Neural cell (in vitro differentiated cells): ENCODE results near the gene SLC9A1. TPM values are rescaled to one million over a fixed set of nuclear protein-coding genes. Genes with fewer than 3 reads are reported as not detected.

Experiments used
- H2AFZ ChIP-seq: fragments of 200-600, 300-800 bp; sonication (generic), shearing (Covaris generic); 2 replicates; pipeline ENCODE4 v1.6.0; 2014; ENCODE audit warnings: low read depth, mild to moderate bottlenecking, antibody characterized with exemption, low read length, moderate library complexity
- H3F3A ChIP-seq: fragments of 200-600 bp; shearing (Covaris generic); 2 replicates; pipeline ENCODE4 v1.6.1; 2016; ENCODE audit warnings: mild to moderate bottlenecking, moderate library complexity, mixed read lengths, antibody characterized with exemption, low read length; ENCODE audit not compliant: insufficient read depth, poor library complexity, severe bottlenecking
- H3K27ac ChIP-seq: fragments of 200-600, 300-800 bp; sonication (generic), shearing (Covaris generic); 2 replicates; pipeline ENCODE4 v1.5.1; 2014; ENCODE audit warnings: mild to moderate bottlenecking, low read length, moderate library complexity
- H3K27me3 ChIP-seq: fragments of 300-800, 200-600 bp; sonication (generic), shearing (Covaris generic); 2 replicates; pipeline ENCODE4 v1.6.0; 2014; ENCODE audit warnings: mild to moderate bottlenecking, low read depth, low read length, moderate library complexity; ENCODE audit not compliant: insufficient read depth
- H3K36me3 ChIP-seq: fragments of 300-800, 200-600 bp; sonication (generic), shearing (Covaris generic); 2 replicates; pipeline ENCODE4 v1.5.1; 2014; ENCODE audit warnings: mild to moderate bottlenecking, antibody characterized with exemption, low read length, moderate library complexity; ENCODE audit not compliant: insufficient read depth
- H3K4me2 ChIP-seq: fragments of 300-800, 200-600 bp; sonication (generic), shearing (Covaris generic); 2 replicates; pipeline ENCODE4 v1.6.0; 2014; ENCODE audit warnings: mild to moderate bottlenecking, low read length
- H3K4me3 ChIP-seq: fragments of 300-800, 200-600 bp; sonication (generic), shearing (Covaris generic); 2 replicates; pipeline ENCODE4 v1.5.1; 2014; ENCODE audit warnings: mild to moderate bottlenecking, low read length, moderate library complexity
- H3K79me2 ChIP-seq: fragments of 200-600 bp; shearing (Covaris generic); replicated peaks from 2 replicates; pipeline ENCODE4 v1.6.0; 2014; ENCODE audit warnings: mild to moderate bottlenecking, low read length, moderate library complexity; ENCODE audit not compliant: insufficient read depth
- H3K9ac ChIP-seq: fragments of 300-800, 200-600 bp; sonication (generic), shearing (Covaris generic); 2 replicates; pipeline ENCODE4 v1.6.1; 2016; ENCODE audit warnings: mild to moderate bottlenecking, low read length, mixed read lengths
- H3K9me2 ChIP-seq: fragments of 200-600 bp; shearing (Covaris generic); 2 replicates; pipeline ENCODE4 v1.6.1; 2016; ENCODE audit warnings: mild to moderate bottlenecking, low read length, mixed read lengths; ENCODE audit not compliant: insufficient read depth
- H3K9me3 ChIP-seq: fragments of 200-600, 300-800 bp; sonication (generic), shearing (Covaris generic); 2 replicates; pipeline ENCODE4 v1.6.1; 2016; ENCODE audit warnings: mild to moderate bottlenecking, mixed run types, low read length, moderate library complexity, mixed read lengths
- H4K20me1 ChIP-seq: fragments of 200-600 bp; shearing (Covaris generic); 2 replicates; pipeline ENCODE4 v1.6.1; 2016; ENCODE audit warnings: mild to moderate bottlenecking, mixed run types; ENCODE audit not compliant: insufficient read depth
- CTCF ChIP-seq: fragments of 450-650 bp; IDR thresholded peaks from 2 replicates; pipeline ENCODE4 v1.5.1; 2014; ENCODE audit warnings: antibody characterized with exemption, mild to moderate bottlenecking, moderate library complexity; ENCODE audit not compliant: poor library complexity, severe bottlenecking
- EP300 ChIP-seq: fragments of 450-650 bp; conservative IDR thresholded peaks from 2 replicates; pipeline ENCODE4 v1.6.1; 2014; ENCODE audit warnings: antibody characterized with exemption, mild to moderate bottlenecking, moderate library complexity; ENCODE audit not compliant: poor library complexity, severe bottlenecking
- EZH2 ChIP-seq: fragments of 200-600, 300-800 bp; shearing (Covaris generic), sonication (generic); IDR thresholded peaks from 2 replicates; pipeline ENCODE4 v1.6.1; 2014; ENCODE audit warnings: antibody characterized with exemption, low read length, borderline replicate concordance, mild to moderate bottlenecking; ENCODE audit not compliant: insufficient read depth, poor library complexity, severe bottlenecking
- MXI1 ChIP-seq: fragments of 450-650 bp; conservative IDR thresholded peaks from 2 replicates; pipeline ENCODE4 v1.6.1; 2014; ENCODE audit warnings: antibody characterized with exemption, mild to moderate bottlenecking; ENCODE audit not compliant: poor library complexity, severe bottlenecking
- POLR2AphosphoS5 ChIP-seq: IDR thresholded peaks from 2 replicates; pipeline ENCODE4 v1.6.1; 2012
- RAD21 ChIP-seq: fragments of 450-650 bp; conservative IDR thresholded peaks from 2 replicates; pipeline ENCODE4 v1.6.1; 2014; ENCODE audit warnings: antibody characterized with exemption, mild to moderate bottlenecking, moderate library complexity
- REST ChIP-seq: IDR thresholded peaks from 2 replicates; pipeline ENCODE4 v1.6.1; 2012; ENCODE audit warnings: borderline replicate concordance
- SMC3 ChIP-seq: fragments of 450-650 bp; conservative IDR thresholded peaks from 2 replicates; pipeline ENCODE4 v1.6.1; 2014; ENCODE audit warnings: antibody characterized with exemption, mild to moderate bottlenecking, moderate library complexity; ENCODE audit not compliant: poor library complexity
- TAF1 ChIP-seq: IDR thresholded peaks from 2 replicates; pipeline ENCODE4 v1.6.1; 2012; ENCODE audit warnings: low read depth
- polyA plus RNA-seq: library from polyadenylated mRNA; depleted of rRNA; stranded (reverse); fragments of >200 nt; gene quantifications from 2 replicates; pipeline ENCODE4 v1.2.3, GENCODE V29; 2014

The SLC9A1 gene
- polyA plus RNA-seq, 1 donor from 2014 or later = 1.5 TPM

GRCh38 chr1:27147842-27148518 lies 6.9 kb downstream of the SLC9A1 start:
- no peaks in the 10 kb centered on the region for H3K27me3 ChIP-seq
- H3K27ac ChIP-seq = no peak overlapping the region
- TF ChIP-seq TAF1 (no peak), RAD21 (no peak), POLR2AphosphoS5 (no peak), CTCF (no peak), MXI1 (no peak), SMC3 (no peak), EZH2 (no peak), EP300 (no peak), REST (no peak)
- H3K36me3 ChIP-seq = no peaks in the 10 kb centered on the region
- no peaks in the 10 kb centered on the region for H4K20me1 ChIP-seq
- H3F3A ChIP-seq = no peaks in the 10 kb centered on the region
- no peak overlapping the region for H2AFZ ChIP-seq
- no peaks in the 10 kb centered on the region for H3K79me2 ChIP-seq
- H3K9ac ChIP-seq = no peak overlapping the region
- H3K9me2 ChIP-seq = no peaks in the 10 kb centered on the region
- no peak overlapping the region for H3K4me2 ChIP-seq
- no peaks in the 10 kb centered on the region for H3K9me3 ChIP-seq
- H3K4me3 ChIP-seq = no peak overlapping the region

- no peak overlapping the region for H3K4me2 ChIP-seq
- no peaks in the 10 kb centered on the region for H3K27me3 ChIP-seq
- no peak overlapping the region for H3K27ac ChIP-seq
- H3F3A ChIP-seq = no peaks in the 10 kb centered on the region
- no peaks in the 10 kb centered on the region for H3K36me3 ChIP-seq
- no peak overlapping the region for H3K4me3 ChIP-seq
- TF ChIP-seq POLR2AphosphoS5 (no peak), EP300 (no peak)
- H3K9me3 ChIP-seq = no peaks in the 10 kb centered on the region
- H3K79me2 ChIP-seq = no peaks in the 10 kb centered on the region
- no peaks in the 10 kb centered on the region for H3K9me2 ChIP-seq
- no peak overlapping the region for H2AFZ ChIP-seq
- H4K20me1 ChIP-seq = no peaks in the 10 kb centered on the region
- no peak overlapping the region for H3K9ac ChIP-seq
Observed at GRCh38 chr1:27145934-27146354, 9.0 kb downstream of the SLC9A1 start.
